Measurements from ENCODE around the gene HSP90AA1.
"Not testable (repeated sequence)": the region's sequence is repeated elsewhere in the genome, so short reads cannot be mapped to it uniquely, and the experiment has no call there.

The HSP90AA1 gene

DNA sequence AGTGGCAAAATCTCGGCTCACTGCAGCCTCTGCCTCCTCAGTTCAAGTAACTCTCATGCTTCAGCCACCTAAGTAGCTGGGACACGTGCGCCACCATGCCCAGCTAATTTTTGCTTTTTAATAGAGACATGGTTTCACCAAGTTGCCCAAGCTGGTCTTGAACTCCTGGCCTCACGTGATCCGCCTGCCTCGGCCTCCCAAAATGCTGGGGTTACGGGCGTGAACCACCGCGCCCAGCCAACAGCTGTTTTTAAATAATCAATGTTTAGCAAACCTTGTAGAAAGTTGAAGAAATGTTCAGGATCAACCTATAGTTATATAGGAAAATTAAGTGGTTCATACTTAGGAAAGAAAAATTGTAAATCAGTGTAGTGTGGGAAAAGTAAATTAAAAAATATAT lies 6.0 kb upstream of the HSP90AA1 start:
- DNase-seq, result no peak

GRCh38 chr14:102090713-102091112 lies 3.9 kb upstream of the HSP90AA1 start:
- no peak for DNase-seq

DNA sequence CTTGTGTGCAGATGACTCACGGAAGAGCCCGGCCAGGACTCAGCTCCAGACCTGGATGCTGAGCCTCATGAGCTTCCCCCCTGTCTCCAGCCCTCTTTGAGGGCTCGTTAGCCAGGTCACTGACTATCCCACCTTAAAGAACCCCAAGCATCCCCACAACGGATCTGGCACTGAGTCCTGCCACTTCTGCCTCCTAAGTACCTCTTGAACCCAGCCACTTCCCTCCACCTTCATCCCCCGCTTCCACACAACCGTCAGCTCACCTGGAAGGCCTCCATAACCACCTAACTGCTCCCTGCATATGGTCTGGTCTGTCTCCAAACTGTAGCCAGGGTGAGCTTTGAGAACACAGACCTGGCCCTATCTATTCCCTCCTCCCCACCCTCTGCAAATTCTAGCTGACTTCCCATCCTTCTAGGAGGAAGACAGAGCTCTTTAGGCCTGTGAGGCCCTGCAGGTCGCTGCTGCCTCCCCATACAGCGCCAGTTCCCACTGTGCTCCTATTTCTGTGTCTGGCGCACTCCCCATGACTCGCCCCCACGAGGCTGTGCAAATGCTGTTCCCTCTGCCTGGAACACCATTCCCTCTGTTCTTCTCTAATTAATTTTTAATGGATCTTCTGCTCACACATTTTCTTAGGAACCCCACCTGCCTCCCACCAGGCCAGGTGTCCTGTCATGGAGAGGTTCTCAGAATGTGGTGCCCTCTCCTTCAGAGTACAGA lies 2.9 kb upstream of the HSP90AA1 start:
- no peak for DNase-seq

DNA sequence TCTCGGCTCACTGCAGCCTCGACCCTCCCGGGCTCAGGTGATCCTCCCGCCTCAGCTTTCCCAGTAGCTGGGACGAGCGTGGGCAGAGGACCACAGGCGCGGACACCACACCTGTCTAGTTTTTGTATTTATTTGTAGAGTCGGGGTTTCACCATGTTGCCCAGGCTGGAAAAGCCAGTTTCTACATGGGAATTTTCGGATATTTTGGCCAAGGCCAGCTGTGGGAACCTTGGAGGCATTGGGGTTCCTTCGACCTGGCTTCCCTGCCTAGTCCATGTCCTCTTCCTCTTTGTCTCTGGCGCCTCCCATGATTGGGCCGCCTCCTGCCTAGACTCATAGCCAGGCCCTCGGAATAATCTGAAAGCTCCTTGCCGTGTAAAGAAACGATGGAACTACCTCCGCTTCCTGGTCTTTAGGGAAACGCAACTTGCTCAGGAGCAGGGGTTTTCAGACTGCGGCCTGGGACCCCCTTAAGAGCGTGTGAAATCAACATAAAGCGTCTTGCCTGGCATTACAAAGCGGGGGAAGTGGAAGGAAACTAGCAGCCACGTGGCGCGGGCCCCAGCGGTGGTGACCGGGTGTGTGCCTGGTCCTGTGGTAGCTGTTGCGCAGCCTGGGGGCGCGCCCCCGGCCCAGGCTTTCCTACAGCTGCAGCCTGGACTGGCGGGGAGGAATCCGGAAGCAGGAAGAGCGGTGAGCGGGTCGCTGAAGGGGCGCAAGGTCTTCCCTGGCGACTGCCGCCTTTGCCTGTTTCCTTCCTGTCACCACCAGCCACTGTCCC lies 1.4 kb upstream of the HSP90AA1 start:
- no peak for DNase-seq

GRCh38 chr14:102087762-102088011 lies 843 bp upstream of the HSP90AA1 start:
- DNase-seq, result no peak

DNA sequence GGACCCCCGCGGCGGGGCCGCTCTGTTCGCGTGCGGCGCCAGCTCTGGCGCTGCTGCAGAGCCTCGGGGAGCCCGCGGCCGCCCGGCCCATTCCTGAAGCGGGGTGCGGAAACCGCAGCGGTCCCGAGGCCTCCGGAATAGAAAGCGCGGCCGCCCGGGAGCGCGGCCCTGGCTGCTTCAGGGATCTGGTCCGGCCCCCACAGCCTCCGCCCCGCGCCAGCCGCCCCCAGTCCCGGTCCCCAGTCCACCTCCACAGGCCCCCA lies 204 bp downstream of the HSP90AA1 start:
- no peak for DNase-seq

DNA sequence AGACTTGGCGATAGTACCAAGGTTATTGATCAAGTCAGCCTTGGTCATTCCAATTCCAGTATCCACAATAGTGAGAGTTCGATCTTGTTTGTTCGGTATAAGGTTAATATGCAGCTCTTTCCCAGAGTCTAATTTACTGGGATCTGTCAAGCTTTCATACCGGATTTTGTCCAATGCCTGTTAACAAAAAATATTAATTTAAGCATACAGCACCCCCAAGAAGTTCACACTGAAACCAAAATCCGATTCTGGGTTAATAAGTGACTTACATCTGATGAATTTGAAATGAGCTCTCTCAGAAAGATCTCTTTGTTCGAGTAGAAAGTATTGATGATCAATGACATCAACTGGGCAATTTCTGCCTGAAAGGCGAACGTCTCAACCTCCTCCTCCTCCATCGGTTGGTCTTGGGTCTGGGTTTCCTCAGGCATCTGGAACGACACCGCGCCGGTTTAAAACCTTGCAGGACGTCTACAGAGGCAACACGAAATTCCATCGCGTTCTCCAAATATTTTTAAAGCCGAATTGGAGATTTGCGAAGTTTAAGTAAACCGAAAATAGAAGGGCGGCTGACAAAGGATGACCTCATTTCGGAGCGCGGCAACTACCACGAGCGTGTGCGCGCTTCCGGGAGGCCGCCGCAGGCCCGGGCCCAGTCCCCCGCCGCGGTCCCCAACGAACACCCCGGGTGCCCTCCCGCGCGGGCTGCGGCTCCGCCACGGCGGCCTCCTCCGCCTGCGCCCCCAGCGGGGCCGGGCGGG lies 716 bp downstream of the HSP90AA1 start:
- peak; percentile 55 for DNase-seq

DNA sequence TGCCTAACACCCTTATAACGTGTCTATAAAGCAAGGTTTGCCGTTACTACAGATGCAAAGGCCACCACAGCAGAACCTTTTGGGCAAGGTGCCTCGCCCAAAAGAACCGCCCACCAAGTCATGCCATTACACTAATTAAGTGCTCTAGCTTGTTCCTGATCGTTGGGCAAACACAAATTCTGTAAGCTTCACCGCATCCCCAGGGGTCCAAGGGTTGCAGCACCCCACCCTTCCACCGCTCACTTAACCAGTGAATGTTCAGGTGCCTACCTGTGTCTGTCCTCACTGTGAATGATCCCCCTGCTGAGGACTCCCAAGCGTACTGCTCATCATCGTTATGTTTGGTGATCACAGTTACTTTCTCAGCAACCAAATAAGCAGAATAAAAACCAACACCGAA lies 1.4 kb downstream of the HSP90AA1 start:
- DNase-seq, result peak; percentile 20

GRCh38 chr14:102084931-102085330 lies 1.9 kb downstream of the HSP90AA1 start:
- DNase-seq, result no peak

- DNase-seq, result not testable (repeated sequence)
Observed at GRCh38 chr14:102084522-102084921, 2.3 kb downstream of the HSP90AA1 start.

GRCh38 chr14:102081231-102082080 lies 5.4 kb downstream of the HSP90AA1 start:
- no peak for DNase-seq

GRCh38 chr14:102080183-102081080 lies 6.4 kb downstream of the HSP90AA1 start:
- DNase-seq, result peak; percentile 19

DNA sequence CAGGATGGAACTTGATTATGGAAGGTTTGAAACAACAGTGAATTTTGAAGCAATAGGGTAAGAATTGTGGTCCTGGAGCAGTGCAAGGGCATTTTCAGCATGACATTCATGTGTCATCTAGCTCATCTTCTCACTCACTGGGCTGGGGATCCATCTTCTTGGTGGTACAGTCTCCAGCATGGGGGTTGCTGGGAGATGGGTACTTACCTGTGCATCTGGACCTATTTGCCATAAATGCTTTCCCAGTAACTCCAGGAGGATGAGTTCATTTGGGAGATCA lies 7.2 kb downstream of the HSP90AA1 start:
- no peak for DNase-seq

DNA sequence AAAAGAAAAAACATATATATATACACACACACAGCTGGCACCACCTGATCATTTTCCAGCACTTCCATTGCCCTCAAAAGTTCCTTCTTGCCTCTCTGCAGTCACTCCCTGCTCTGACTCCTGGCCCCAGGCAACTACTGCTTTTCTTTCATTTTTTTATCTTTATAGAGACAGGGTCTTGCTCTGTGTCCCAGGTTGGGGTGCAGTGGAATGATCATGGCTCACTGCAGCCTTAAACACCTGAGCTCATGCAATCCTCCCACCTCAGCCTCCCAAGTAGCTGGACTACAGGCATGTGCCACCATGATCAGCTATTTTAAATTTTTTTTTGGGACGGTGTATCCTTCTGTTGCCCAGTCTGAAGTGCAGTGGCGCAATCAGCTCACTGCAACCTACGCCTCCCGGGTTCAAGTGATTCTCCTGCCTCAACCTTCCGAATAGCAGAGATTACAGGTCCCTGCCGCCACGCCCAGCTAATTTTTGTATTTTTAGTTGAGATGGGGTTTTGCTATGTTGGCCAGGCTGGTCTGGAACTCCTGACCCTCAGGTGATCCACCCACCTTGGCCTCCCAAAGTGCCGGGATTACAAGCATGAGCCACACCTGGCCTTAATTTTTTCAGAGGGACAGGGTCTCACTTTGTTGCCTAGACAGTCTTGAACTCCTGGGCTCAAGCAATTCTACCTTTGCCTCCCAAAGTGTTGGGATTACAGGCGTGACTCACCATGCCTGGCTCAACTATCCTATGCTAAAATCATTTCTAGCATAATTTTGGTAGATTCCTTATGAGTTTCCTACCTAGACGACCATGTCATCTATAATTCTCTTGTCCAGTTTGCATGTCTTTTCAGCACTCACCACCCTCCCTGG lies 7.8 kb downstream of the HSP90AA1 start:
- no peak for DNase-seq

DNA sequence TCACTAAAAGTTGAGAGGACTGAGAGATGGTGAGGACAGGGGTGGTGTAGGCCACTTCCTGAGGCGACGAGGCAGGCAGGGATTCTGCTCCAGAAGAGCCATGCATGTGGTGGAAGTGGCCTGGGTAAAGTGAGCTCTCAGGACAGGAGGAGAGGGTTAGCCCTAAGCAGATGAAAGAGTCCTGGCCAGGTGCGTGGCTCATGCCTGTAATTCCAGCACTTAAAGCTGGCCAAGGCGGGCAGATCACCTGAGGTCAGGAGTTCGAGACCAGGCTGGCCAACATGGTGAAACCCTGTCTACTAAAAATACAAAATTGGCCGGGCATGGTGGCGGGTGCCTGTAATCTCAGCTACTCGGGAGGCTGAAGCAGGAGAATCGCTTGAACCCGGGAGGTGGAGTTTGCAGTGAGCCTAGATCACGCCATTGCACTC lies 8.5 kb downstream of the HSP90AA1 start:
- DNase-seq, result not testable (repeated sequence)

GRCh38 chr14:102077382-102077709 lies 9.5 kb downstream of the HSP90AA1 start:
- no peak for DNase-seq

DNA sequence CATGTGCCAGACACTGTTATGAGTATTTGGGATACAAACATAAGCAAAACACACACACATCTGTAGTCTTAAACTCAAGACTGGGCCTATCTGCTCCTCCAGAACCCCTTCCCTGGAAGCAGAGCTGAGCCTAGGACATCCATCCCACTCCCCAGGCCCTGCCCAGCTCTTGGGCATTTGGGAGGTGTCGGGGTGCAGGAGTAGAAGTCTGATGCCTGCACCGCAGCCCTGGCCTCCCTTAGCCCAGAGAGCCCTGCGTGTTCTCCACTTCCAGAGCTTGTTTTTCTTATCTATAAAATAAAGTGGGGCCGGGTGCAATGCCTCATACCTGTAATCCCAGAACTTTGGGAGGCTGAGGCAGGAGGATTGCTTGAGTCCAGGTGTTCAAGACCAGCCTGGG lies 11.7 kb downstream of the HSP90AA1 start:
- DNase-seq, result no peak

DNA sequence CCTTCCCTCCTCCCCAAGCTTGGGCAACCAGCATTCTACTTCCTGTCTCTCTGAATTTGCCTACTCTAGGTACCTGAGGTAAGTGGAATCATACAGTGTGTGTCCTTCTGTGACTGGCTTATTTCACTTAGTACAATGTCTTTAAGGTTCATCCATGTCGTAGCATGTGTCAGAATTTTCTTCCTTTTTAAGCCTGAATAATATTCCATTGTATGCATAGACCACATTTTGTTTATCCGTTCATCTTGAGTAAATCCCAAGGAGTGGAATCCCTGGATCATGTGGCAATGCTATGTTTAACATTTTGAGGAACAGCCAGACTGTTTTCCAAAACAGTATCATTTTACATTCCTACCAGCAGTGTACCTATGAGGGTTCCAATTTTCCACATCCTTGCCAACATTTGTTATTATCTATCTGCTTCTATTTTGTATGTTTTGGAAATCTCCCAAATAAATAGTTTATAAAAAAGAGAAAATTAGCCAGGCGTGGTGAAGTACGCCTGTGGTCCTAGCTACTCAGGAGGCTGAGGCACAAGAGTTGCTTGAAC lies 12.4 kb downstream of the HSP90AA1 start:
- no peak for DNase-seq

GRCh38 chr14:102071283-102071998 lies 15.4 kb downstream of the HSP90AA1 start:
- DNase-seq, result no peak

DNA sequence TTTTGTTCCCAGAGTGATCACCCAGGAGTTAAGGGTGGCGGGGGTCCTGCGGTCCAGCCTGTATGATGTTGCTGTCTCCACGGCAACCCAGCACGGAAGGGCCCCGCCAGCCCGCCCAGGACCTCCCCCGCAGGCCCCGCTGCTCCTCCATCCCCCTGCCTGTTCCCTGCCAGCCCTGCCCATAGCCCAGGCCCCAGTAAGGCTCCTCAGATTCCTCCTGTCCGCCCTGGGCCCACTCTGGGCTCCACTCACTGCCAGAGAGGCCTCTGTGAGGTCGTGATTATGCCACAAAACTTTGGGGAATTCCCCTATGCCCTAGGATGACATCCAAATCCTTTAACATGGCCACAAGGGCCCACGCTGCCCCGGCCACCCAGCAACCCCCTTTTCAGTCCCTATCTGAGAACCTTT lies 20.8 kb downstream of the HSP90AA1 start:
- no peak for DNase-seq

DNA sequence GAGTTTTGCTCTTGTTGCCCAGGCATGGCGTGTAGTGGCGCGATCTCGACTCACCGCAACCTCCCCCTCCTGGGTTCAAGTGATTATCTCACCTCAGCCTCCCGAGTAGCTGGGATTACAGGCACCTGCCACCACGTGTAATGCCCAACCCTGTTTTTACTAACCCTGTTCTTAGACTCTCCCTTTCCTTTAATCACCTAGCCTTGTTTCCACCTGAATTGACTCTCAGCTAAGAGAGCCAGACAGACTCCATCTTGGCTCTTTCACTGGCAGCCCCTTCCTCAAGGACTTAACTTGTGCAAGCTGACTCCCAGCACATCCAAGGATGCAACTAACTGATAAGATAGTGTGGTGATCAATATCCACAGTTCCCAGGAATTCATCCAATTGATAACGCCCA lies 22.3 kb downstream of the HSP90AA1 start:
- not testable (repeated sequence) for DNase-seq
